Esophagus squamous epithelium (tissue), 4 donors: ENCODE measurements around the gene FES.

Experiments
- POLR2A ChIP-seq, 4 donors: fragments of 450-650 bp; IDR thresholded peaks; one replicate each; pipeline ENCODE4 v1.6.1; 2017; ENCODE audit warnings: antibody characterized with exemption in 4 of 4, mild to moderate bottlenecking in 4 of 4, moderate library complexity in 3 of 4
- TF ChIP-seq, protein P1 (sequence below), 6 experiments: fragments of 450-650 bp in 4 of 6; fragments of 200-600 bp in 2 of 6; sonication (generic) in 2 of 6; IDR thresholded peaks; one replicate each; pipeline ENCODE4 v1.5.1; 2016 to 2019; ENCODE audit warnings: antibody characterized with exemption in 6 of 6, mild to moderate bottlenecking in 4 of 6, moderate library complexity in 4 of 6

DNA sequence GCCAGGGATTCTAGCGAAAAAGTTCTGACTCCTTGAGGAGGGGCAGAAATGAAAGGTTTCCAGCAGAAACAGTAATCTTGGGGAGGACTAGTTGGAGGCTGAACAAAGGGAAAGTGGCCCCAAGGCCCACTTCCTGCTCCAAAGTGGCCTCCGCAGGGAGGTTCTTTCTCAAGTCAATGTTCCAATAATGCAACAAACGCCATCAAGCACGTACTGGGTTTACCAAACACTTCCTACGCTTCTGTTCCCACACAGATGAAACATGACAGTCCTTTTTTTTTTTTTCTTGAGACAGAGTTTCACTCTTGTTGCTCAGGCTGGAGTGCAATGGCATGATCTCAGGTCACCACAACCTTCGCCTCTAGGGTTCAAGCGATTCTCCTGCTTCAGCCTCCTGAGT lies 60.8 kb downstream of the FES start:
- TF ChIP-seq POLR2A (IDR thresholded peaks at IDR 0.05) = no peak
- TF ChIP-seq, protein P1, sequence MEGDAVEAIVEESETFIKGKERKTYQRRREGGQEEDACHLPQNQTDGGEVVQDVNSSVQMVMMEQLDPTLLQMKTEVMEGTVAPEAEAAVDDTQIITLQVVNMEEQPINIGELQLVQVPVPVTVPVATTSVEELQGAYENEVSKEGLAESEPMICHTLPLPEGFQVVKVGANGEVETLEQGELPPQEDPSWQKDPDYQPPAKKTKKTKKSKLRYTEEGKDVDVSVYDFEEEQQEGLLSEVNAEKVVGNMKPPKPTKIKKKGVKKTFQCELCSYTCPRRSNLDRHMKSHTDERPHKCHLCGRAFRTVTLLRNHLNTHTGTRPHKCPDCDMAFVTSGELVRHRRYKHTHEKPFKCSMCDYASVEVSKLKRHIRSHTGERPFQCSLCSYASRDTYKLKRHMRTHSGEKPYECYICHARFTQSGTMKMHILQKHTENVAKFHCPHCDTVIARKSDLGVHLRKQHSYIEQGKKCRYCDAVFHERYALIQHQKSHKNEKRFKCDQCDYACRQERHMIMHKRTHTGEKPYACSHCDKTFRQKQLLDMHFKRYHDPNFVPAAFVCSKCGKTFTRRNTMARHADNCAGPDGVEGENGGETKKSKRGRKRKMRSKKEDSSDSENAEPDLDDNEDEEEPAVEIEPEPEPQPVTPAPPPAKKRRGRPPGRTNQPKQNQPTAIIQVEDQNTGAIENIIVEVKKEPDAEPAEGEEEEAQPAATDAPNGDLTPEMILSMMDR (IDR thresholded peaks at IDR 0.05) = no peak
